ENCODE measurements around the gene UBA7.
"Not testable (repeated sequence)": the region's sequence is repeated elsewhere in the genome, so short reads cannot be mapped to it uniquely, and the experiment has no call there.

UBA7 gene

GRCh38 chr3:49831341-49831740 is 17.6 kb upstream of the UBA7 start:
- H3K27ac ChIP-seq: no peak overlapping the region
- TF ChIP-seq CTCF (IDR thresholded peaks at IDR 0.05): no peak

GRCh38 chr3:49826016-49826415 is 12.3 kb upstream of the UBA7 start:
- no peak for TF ChIP-seq CTCF (IDR thresholded peaks at IDR 0.05)
- TF ChIP-seq ZFX (IDR thresholded peaks at IDR 0.05; ENCODE audit: borderline replicate concordance): no peak
- no peak overlapping the region; the same call in 1 of the 2 replicates for H3K27ac ChIP-seq

GRCh38 chr3:49823131-49823530 is 9.4 kb upstream of the UBA7 start:
- not testable (repeated sequence) for H3K27ac ChIP-seq

- H3K27ac ChIP-seq: no peak overlapping the region
- no peak for TF ChIP-seq CTCF (IDR thresholded peaks at IDR 0.05)
- TF ChIP-seq ZFX (IDR thresholded peaks at IDR 0.05; ENCODE audit: borderline replicate concordance): no peak
Observed at GRCh38 chr3:49812916-49813496, 747 bp downstream of the UBA7 start.

- no peak for TF ChIP-seq CTCF (IDR thresholded peaks at IDR 0.05)
- TF ChIP-seq ZFX (IDR thresholded peaks at IDR 0.05; ENCODE audit: borderline replicate concordance): no peak
- H3K27ac ChIP-seq: no peak overlapping the region
Observed at GRCh38 chr3:49807431-49808114, 6.2 kb downstream of the UBA7 start.

- TF ChIP-seq CTCF (IDR thresholded peaks at IDR 0.05): no peak
- no peak for TF ChIP-seq ZFX (IDR thresholded peaks at IDR 0.05; ENCODE audit: borderline replicate concordance)
- H3K27ac ChIP-seq: no peak overlapping the region
Observed at GRCh38 chr3:49806850-49807249, 6.9 kb downstream of the UBA7 start.

- TF ChIP-seq ZFX (IDR thresholded peaks at IDR 0.05; ENCODE audit: borderline replicate concordance): no peak
- H3K27ac ChIP-seq: no peak overlapping the region
Observed at GRCh38 chr3:49805897-49806701, 7.7 kb downstream of the UBA7 start.

- H3K27ac ChIP-seq: no peak overlapping the region
- no peak for TF ChIP-seq CTCF (IDR thresholded peaks at IDR 0.05)
- TF ChIP-seq ZFX (IDR thresholded peaks at IDR 0.05; ENCODE audit: borderline replicate concordance): no peak
Observed at GRCh38 chr3:49805367-49805782, 8.4 kb downstream of the UBA7 start.
